HG03135 (cell line): ENCODE measurements around the gene IVD.

Experiments
- ATAC-seq: cut with Tn5 transposase; IDR thresholded peaks from one replicate; pipeline ENCODE4 v1.9.1; 2021; ENCODE audit warnings: mild to moderate bottlenecking, moderate library complexity; ENCODE audit not compliant: unreplicated experiment

The IVD gene

GRCh38 chr15:40405501-40406381 lies at the start of gene IVD:
IVD (plus strand) TSS chr15:40405795; CDS start chr15:40405828, 33 bp downstream.
- ATAC-seq = peak; percentile 76

GRCh38 chr15:40355976-40356585 lies 49.5 kb upstream of the IVD start:
- no peak for ATAC-seq

DNA sequence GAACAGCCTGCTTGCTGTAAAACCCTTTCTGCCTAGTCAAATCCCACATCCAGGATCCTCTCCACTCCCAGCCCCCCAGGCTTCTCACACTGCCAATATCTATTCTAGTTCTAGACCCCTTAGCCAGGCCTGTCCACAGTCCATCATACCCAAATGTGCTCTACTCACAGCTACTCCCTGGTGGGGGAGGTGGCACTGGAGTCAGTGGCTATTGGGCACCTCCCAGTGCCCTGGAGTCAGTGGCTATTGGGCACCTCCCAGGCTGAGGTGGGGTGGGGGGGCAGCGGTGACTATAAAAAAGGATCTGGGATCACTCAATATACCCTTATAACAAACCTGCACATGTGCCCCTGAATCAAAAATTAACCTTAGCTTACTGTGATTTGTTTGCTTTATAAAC lies 48.3 kb upstream of the IVD start:
- no peak for ATAC-seq

- peak; percentile 79 for ATAC-seq
These were observed 47.7 kb upstream of the IVD start, which contains the start of gene DISP2 for GRCh38 chr15:40357723-40358470. DISP2 (plus strand) TSS chr15:40358219; CDS start chr15:40358322, 103 bp downstream.

GRCh38 chr15:40358471-40359353 lies 46.9 kb upstream of the IVD start:
- ATAC-seq = peak; percentile 16

- ATAC-seq = no peak
These were observed 45.6 kb upstream of the IVD start for GRCh38 chr15:40360015-40360414.

GRCh38 chr15:40361640-40362039 lies 44.0 kb upstream of the IVD start:
- no peak for ATAC-seq

GRCh38 chr15:40363611-40364010 lies 42.0 kb upstream of the IVD start:
- ATAC-seq = no peak

GRCh38 chr15:40364251-40364650 lies 41.3 kb upstream of the IVD start:
- no peak for ATAC-seq

- ATAC-seq = no peak
These were observed 40.6 kb upstream of the IVD start for GRCh38 chr15:40365016-40365415.

GRCh38 chr15:40365624-40366456 lies 39.8 kb upstream of the IVD start:
- no peak for ATAC-seq

- no peak for ATAC-seq
These were observed 38.9 kb upstream of the IVD start for GRCh38 chr15:40366457-40367370.

DNA sequence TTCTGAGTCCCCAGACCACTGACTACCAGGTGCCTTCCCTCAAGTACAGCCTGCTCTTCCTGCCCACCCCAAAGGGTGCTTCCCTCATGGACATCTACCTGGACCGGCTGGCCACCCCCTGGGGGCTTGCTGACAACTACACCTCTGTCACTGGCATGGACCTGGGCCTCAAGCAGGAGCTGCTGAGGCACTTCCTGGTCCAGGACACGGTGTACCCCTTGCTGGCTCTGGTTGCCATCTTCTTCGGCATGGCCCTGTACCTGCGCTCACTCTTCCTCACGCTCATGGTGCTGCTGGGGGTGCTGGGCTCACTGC lies 38.3 kb upstream of the IVD start:
- no peak for ATAC-seq

DNA sequence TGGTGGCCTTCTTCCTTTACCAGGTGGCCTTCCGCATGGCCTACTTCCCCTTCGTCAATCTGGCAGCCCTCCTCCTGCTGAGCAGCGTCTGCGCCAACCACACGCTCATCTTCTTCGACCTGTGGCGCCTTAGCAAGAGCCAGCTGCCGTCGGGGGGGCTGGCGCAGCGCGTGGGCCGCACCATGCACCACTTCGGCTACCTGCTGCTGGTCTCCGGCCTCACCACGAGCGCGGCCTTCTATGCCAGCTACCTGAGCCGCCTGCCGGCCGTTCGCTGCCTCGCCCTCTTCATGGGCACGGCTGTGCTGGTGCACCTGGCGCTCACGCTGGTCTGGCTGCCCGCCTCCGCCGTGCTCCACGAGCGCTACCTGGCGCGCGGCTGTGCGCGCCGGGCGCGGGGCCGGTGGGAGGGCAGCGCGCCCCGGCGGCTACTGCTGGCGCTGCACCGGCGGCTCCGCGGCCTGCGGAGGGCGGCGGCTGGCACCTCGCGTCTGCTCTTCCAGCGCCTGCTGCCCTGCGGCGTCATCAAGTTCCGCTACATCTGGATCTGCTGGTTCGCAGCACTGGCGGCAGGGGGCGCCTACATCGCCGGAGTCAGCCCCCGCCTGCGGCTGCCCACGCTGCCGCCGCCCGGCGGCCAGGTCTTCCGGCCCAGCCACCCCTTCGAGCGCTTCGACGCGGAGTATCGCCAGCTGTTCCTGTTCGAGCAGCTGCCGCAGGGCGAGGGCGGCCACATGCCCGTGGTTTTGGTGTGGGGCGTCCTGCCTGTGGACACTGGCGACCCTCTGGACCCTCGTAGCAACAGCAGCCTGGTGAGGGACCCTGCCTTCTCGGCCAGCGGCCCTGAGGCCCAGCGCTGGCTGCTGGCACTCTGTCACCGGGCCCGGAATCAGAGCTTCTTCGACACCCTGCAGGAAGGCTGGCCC lies 37.6 kb upstream of the IVD start:
- ATAC-seq = peak; percentile 88

GRCh38 chr15:40368719-40369473 lies 36.7 kb upstream of the IVD start:
- ATAC-seq = no peak

- ATAC-seq = no peak
These were observed 36.1 kb upstream of the IVD start for GRCh38 chr15:40369474-40369869.

- ATAC-seq = no peak
These were observed 35.6 kb upstream of the IVD start for GRCh38 chr15:40369971-40370370.
